PFSK-1 (cell line): ENCODE results near the gene CRB1.

Source experiments
- FOXP2 ChIP-seq: optimal IDR thresholded peaks from 2 replicates; pipeline ENCODE3; 2011; ENCODE audit warnings: borderline replicate concordance, control low read depth, inconsistent platforms; ENCODE audit not compliant: insufficient read depth; ENCODE audit errors: extremely low read length, extremely low read depth
- POLR2AphosphoS5 ChIP-seq: IDR thresholded peaks from 2 replicates; pipeline ENCODE4 v1.6.1; 2012; ENCODE audit warnings: low read depth, mild to moderate bottlenecking, control low read depth, low read length, moderate library complexity
- SIN3A ChIP-seq: IDR thresholded peaks from 2 replicates; pipeline ENCODE4 v1.6.1; 2012; ENCODE audit warnings: mild to moderate bottlenecking, low read length, moderate library complexity, borderline replicate concordance; ENCODE audit not compliant: insufficient read depth
- TAF1 ChIP-seq: IDR thresholded peaks from 2 replicates; pipeline ENCODE4 v1.6.1; 2012; ENCODE audit warnings: low read length, control low read depth, borderline replicate concordance; ENCODE audit not compliant: insufficient read depth
- TF ChIP-seq, protein P1 (sequence below), 2 experiments: IDR thresholded peaks; 2 replicates each; pipeline versions ENCODE4 v1.6.1 to v1.8.0; 2011 to 2012; ENCODE audit warnings: low read depth in 2 of 2, low read length in 2 of 2, control low read depth in 1 of 2, inconsistent platforms in 1 of 2, mild to moderate bottlenecking in 1 of 2, moderate library complexity in 1 of 2; ENCODE audit not compliant: insufficient read depth in 1 of 2

CRB1 gene

DNA sequence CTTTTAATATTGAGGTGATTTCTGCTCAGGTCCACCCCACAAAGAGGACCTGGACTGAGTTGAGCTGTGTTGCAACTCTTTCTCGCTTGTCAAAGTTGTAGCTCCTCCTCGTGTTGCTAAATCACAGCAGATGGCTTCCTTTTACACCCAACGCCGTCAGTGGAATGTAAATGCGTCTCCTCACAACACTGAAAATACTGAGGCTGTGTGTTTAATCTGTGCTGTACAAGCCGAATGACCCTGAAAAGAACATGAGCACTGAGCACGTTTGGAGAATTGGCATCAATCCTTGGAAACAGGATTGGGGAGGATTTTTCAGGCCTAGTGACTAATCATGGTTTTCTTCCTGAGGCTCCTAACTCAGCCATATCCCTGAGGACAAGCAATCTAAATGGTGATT, 196.0 kb downstream of the CRB1 start:
- TF ChIP-seq POLR2AphosphoS5 = no peak
- TF ChIP-seq FOXP2 = no peak
- TF ChIP-seq, protein P1, sequence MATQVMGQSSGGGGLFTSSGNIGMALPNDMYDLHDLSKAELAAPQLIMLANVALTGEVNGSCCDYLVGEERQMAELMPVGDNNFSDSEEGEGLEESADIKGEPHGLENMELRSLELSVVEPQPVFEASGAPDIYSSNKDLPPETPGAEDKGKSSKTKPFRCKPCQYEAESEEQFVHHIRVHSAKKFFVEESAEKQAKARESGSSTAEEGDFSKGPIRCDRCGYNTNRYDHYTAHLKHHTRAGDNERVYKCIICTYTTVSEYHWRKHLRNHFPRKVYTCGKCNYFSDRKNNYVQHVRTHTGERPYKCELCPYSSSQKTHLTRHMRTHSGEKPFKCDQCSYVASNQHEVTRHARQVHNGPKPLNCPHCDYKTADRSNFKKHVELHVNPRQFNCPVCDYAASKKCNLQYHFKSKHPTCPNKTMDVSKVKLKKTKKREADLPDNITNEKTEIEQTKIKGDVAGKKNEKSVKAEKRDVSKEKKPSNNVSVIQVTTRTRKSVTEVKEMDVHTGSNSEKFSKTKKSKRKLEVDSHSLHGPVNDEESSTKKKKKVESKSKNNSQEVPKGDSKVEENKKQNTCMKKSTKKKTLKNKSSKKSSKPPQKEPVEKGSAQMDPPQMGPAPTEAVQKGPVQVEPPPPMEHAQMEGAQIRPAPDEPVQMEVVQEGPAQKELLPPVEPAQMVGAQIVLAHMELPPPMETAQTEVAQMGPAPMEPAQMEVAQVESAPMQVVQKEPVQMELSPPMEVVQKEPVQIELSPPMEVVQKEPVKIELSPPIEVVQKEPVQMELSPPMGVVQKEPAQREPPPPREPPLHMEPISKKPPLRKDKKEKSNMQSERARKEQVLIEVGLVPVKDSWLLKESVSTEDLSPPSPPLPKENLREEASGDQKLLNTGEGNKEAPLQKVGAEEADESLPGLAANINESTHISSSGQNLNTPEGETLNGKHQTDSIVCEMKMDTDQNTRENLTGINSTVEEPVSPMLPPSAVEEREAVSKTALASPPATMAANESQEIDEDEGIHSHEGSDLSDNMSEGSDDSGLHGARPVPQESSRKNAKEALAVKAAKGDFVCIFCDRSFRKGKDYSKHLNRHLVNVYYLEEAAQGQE (IDR thresholded peaks at IDR 0.05; ENCODE audit: insufficient read depth in 1 of 2, low read depth in 2 of 2, low read length in 2 of 2) = no peak
- TF ChIP-seq TAF1 = no peak
- no peak for TF ChIP-seq SIN3A

DNA sequence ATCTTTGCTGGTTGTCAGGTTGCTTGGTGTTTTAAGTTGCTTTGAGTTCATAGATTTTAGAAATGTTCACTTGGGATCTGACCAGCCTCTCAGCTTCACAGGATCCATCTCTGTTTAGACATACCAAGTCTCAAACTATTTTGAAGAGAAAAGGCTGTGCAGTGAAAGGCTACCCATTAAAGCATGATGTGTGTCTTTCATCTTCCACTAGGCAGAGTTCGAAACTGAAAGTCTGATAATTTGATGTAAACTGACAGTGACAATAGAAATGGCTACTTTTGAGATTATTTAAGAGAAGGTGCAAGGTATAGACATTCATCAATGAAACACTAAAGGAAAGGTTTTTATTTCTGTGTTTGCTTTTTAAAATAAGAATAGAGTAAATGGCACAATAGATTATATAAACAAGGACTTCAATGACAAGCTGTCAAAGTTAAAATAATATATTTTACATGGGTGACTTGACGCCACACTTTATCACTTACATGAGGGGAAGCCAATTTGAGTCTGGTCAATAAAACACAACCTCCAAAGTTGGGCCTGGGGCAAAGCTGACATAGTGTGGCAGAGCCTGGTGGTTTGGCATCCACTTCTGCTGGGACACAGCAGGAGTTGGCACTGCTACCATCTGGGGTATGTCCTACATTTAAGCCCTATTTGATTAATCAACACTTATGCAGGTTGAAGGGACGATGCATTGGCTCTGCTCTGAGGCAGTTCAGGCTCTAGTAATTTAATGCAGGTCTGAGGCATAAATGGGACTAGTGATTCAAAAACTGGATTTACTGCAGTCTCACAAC, 197.7 kb downstream of the CRB1 start:
- TF ChIP-seq SIN3A (no peak), POLR2AphosphoS5 (no peak), TAF1 (no peak), FOXP2 (no peak)
- TF ChIP-seq, protein P1 (IDR thresholded peaks at IDR 0.05; ENCODE audit: insufficient read depth in 1 of 2, low read depth in 2 of 2, low read length in 2 of 2) = no peak

GRCh38 chr1:197466813-197467212, 198.8 kb downstream of the CRB1 start:
- TF ChIP-seq FOXP2 = no peak
- no peak for TF ChIP-seq POLR2AphosphoS5
- no peak for TF ChIP-seq TAF1
- no peak for TF ChIP-seq SIN3A

DNA sequence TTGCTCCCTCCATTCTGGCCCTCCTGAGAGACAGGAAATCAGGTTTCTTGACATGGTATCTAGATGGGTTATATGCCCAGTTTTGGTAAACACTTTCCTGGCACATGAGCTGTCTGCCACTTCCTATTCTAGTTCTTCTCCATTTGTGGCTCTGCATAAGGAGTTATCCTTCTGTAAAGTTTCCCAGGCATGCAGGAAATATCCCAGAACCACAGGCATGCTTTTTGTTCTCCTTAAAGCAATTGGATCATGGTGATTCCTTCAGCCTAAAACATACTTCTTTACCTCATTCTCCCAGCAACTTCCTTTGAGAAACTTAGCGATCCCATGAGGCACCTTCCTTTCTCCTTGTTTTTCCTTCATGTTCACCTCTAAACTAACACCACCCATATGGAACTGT, 199.8 kb downstream of the CRB1 start:
- TF ChIP-seq, protein P1 (IDR thresholded peaks at IDR 0.05; ENCODE audit: insufficient read depth in 1 of 2, low read depth in 2 of 2, low read length in 2 of 2) = no peak
- TF ChIP-seq SIN3A = no peak
- TF ChIP-seq POLR2AphosphoS5 = no peak
- no peak for TF ChIP-seq FOXP2

GRCh38 chr1:197468543-197469175, 200.6 kb downstream of the CRB1 start:
- TF ChIP-seq POLR2AphosphoS5 (no peak), TAF1 (no peak), FOXP2 (no peak), SIN3A (no peak)
- TF ChIP-seq, protein P1 (IDR thresholded peaks at IDR 0.05; ENCODE audit: insufficient read depth in 1 of 2, low read depth in 2 of 2, low read length in 2 of 2) = no peak
